HEK293 (cell line): Measurements from ENCODE around the gene TRIM2.

Experiments
- CTCF ChIA-PET: fragments of 350-600 bp; formaldehyde crosslinking; extraction: SDS; loops from one replicate; lab custom pipeline; 2021; ENCODE audit warnings: antibody characterized with exemption; lab: Yijun Ruan, JAX
- POLR2A ChIA-PET: fragments of 300-600 bp; formaldehyde crosslinking; extraction: SDS; loops from one replicate; lab custom pipeline; 2020; ENCODE audit warnings: antibody characterized with exemption, inconsistent platforms; lab: Yijun Ruan, JAX
- H3K27ac ChIP-seq: fragments of 200-500 bp; sonication (Bioruptor generic); 2 replicates; pipeline ENCODE4 v1.5.1; 2014; ENCODE audit warnings: low read depth, low read length, control low read depth, inconsistent platforms; ENCODE audit errors: extremely low read depth
- H3K36me3 ChIP-seq, 2 experiments: fragments of 200-500 bp in 1 of 2; sonication (Bioruptor generic) in 1 of 2; 1 replicate in 1 of 2; 2 replicates in 1 of 2; pipeline ENCODE4 v1.5.1; 2014 to 2017; ENCODE audit warnings: inconsistent platforms in 2 of 2, low read length in 2 of 2; ENCODE audit not compliant: control insufficient read depth in 2 of 2, insufficient read depth in 1 of 2
- H3K4me1 ChIP-seq: fragments of 200-500 bp; sonication (Bioruptor generic); 2 replicates; pipeline ENCODE4 v1.5.1; 2014; ENCODE audit warnings: mild to moderate bottlenecking, low read length, inconsistent platforms; ENCODE audit not compliant: control insufficient read depth, insufficient read depth
- H3K4me3 ChIP-seq: 2 replicates; pipeline ENCODE4 v1.5.1; 2011; ENCODE audit warnings: low read depth, mild to moderate bottlenecking, control low read depth, low read length, moderate library complexity
- H3K9me3 ChIP-seq: fragments of 200-500 bp; sonication (Bioruptor generic); 2 replicates; pipeline ENCODE4 v1.5.1; 2014; ENCODE audit warnings: low read depth, low read length, inconsistent platforms; ENCODE audit not compliant: control insufficient read depth, insufficient read depth
- BCL6B ChIP-seq: fragments of 450-650 bp; formaldehyde crosslinking; IDR thresholded peaks from 2 replicates; pipeline ENCODE4 v1.5.1; 2017; ENCODE audit warnings: missing biosample characterization, missing genetic modification characterization
- FEZF1 ChIP-seq: fragments of 450-650 bp; formaldehyde crosslinking; IDR thresholded peaks from 2 replicates; pipeline ENCODE4 v1.5.1; 2016; ENCODE audit warnings: missing biosample characterization, missing genetic modification characterization
- GLIS2 ChIP-seq: fragments of 450-650 bp; formaldehyde crosslinking; IDR thresholded peaks from 2 replicates; pipeline ENCODE4 v1.5.1; 2016; ENCODE audit warnings: missing biosample characterization, missing genetic modification characterization
- HOXD13 ChIP-seq: sonication (generic); formaldehyde crosslinking; IDR thresholded peaks from 2 replicates; pipeline ENCODE4 v1.8.0; 2022; ENCODE audit warnings: missing genetic modification reagents, borderline replicate concordance
- KLF10 ChIP-seq: fragments of 450-650 bp; IDR thresholded peaks from 2 replicates; pipeline ENCODE4 v1.5.1; 2018; ENCODE audit warnings: missing biosample characterization, mild to moderate bottlenecking, missing genetic modification characterization
- KLF17 ChIP-seq: fragments of 450-650 bp; formaldehyde crosslinking; IDR thresholded peaks from 2 replicates; pipeline ENCODE4 v1.5.1; 2016; ENCODE audit warnings: missing biosample characterization, missing genetic modification characterization
- KLF8 ChIP-seq: fragments of 450-650 bp; formaldehyde crosslinking; IDR thresholded peaks from 2 replicates; pipeline ENCODE4 v1.5.1; 2016; ENCODE audit warnings: missing biosample characterization, missing genetic modification characterization
- SETDB1 ChIP-seq: IDR thresholded peaks from one replicate; pipeline ENCODE4 v1.6.1; 2017; ENCODE audit warnings: mild to moderate bottlenecking, low read length, moderate library complexity, mixed read lengths; ENCODE audit not compliant: insufficient read length
- ZBTB26 ChIP-seq: fragments of 450-650 bp; formaldehyde crosslinking; optimal IDR thresholded peaks from 2 replicates; pipeline ENCODE3; 2016; ENCODE audit warnings: missing biosample characterization, mild to moderate bottlenecking, missing genetic modification characterization
- ZBTB7A ChIP-seq: fragments of 450-650 bp; formaldehyde crosslinking; IDR thresholded peaks from 2 replicates; pipeline ENCODE4 v1.5.1; 2016; ENCODE audit warnings: low read depth, missing biosample characterization, missing genetic modification characterization
- ZFHX2 ChIP-seq: fragments of 450-650 bp; formaldehyde crosslinking; conservative IDR thresholded peaks from 2 replicates; pipeline ENCODE4 v1.5.1; 2016; ENCODE audit warnings: missing biosample characterization, missing genetic modification characterization
- ZNF132 ChIP-seq: fragments of 450-650 bp; formaldehyde crosslinking; IDR thresholded peaks from 2 replicates; pipeline ENCODE4 v1.5.1; 2017; ENCODE audit warnings: missing biosample characterization, missing genetic modification characterization, borderline replicate concordance
- ZNF138 ChIP-seq: fragments of 450-650 bp; formaldehyde crosslinking; IDR thresholded peaks from 2 replicates; pipeline ENCODE4 v1.5.1; 2016; ENCODE audit warnings: missing biosample characterization, missing genetic modification characterization, borderline replicate concordance
- ZNF148 ChIP-seq: fragments of 450-650 bp; formaldehyde crosslinking; IDR thresholded peaks from 2 replicates; pipeline ENCODE4 v1.5.0; 2017; ENCODE audit warnings: missing biosample characterization, missing genetic modification characterization, borderline replicate concordance
- ZNF221 ChIP-seq: fragments of 450-650 bp; formaldehyde crosslinking; IDR thresholded peaks from 2 replicates; pipeline ENCODE4 v1.5.1; 2017; ENCODE audit warnings: missing biosample characterization, missing genetic modification characterization, borderline replicate concordance
- ZNF24 ChIP-seq: fragments of 450-650 bp; formaldehyde crosslinking; IDR thresholded peaks from 2 replicates; pipeline ENCODE4 v1.5.1; 2016; ENCODE audit warnings: missing biosample characterization, missing genetic modification characterization
- ZNF266 ChIP-seq: fragments of 450-650 bp; formaldehyde crosslinking; IDR thresholded peaks from 2 replicates; pipeline ENCODE4 v1.5.1; 2016; ENCODE audit warnings: missing biosample characterization, missing genetic modification characterization, low read depth
- ZNF335 ChIP-seq: fragments of 450-650 bp; formaldehyde crosslinking; conservative IDR thresholded peaks from 2 replicates; pipeline ENCODE4 v1.5.1; 2016; ENCODE audit warnings: missing biosample characterization, missing genetic modification characterization
- ZNF398 ChIP-seq: fragments of 450-650 bp; formaldehyde crosslinking; IDR thresholded peaks from 2 replicates; pipeline ENCODE4 v1.5.1; 2017; ENCODE audit warnings: missing biosample characterization, missing genetic modification characterization
- ZNF416 ChIP-seq: fragments of 450-650 bp; formaldehyde crosslinking; IDR thresholded peaks from 2 replicates; pipeline ENCODE4 v1.5.1; 2016; ENCODE audit warnings: missing biosample characterization, missing genetic modification characterization
- ZNF510 ChIP-seq: fragments of 450-650 bp; formaldehyde crosslinking; IDR thresholded peaks from 2 replicates; pipeline ENCODE4 v1.5.1; 2018; ENCODE audit warnings: mild to moderate bottlenecking, missing genetic modification characterization, missing biosample characterization; ENCODE audit not compliant: insufficient replicate concordance
- ZNF585B ChIP-seq: fragments of 450-650 bp; formaldehyde crosslinking; IDR thresholded peaks from 2 replicates; pipeline ENCODE4 v1.5.1; 2016; ENCODE audit warnings: missing biosample characterization, missing genetic modification characterization
- ZNF596 ChIP-seq: fragments of 450-650 bp; IDR thresholded peaks from 2 replicates; pipeline ENCODE4 v1.5.0; 2018; ENCODE audit warnings: missing biosample characterization, mild to moderate bottlenecking, missing genetic modification characterization, moderate library complexity
- ZNF600 ChIP-seq: fragments of 450-650 bp; formaldehyde crosslinking; IDR thresholded peaks from 2 replicates; pipeline ENCODE4 v1.5.1; 2016; ENCODE audit warnings: missing biosample characterization, missing genetic modification characterization
- ZNF785 ChIP-seq: fragments of 450-650 bp; formaldehyde crosslinking; IDR thresholded peaks from 2 replicates; pipeline ENCODE4 v1.5.1; 2016; ENCODE audit warnings: missing biosample characterization, missing genetic modification characterization
- ZNF791 ChIP-seq: fragments of 450-650 bp; formaldehyde crosslinking; IDR thresholded peaks from 2 replicates; pipeline ENCODE4 v1.5.1; 2016; ENCODE audit warnings: missing biosample characterization, missing genetic modification characterization
- ZSCAN16 ChIP-seq: fragments of 450-650 bp; formaldehyde crosslinking; IDR thresholded peaks from 2 replicates; pipeline ENCODE4 v1.5.1; 2016; ENCODE audit warnings: missing biosample characterization, missing genetic modification characterization

The TRIM2 gene

DNA sequence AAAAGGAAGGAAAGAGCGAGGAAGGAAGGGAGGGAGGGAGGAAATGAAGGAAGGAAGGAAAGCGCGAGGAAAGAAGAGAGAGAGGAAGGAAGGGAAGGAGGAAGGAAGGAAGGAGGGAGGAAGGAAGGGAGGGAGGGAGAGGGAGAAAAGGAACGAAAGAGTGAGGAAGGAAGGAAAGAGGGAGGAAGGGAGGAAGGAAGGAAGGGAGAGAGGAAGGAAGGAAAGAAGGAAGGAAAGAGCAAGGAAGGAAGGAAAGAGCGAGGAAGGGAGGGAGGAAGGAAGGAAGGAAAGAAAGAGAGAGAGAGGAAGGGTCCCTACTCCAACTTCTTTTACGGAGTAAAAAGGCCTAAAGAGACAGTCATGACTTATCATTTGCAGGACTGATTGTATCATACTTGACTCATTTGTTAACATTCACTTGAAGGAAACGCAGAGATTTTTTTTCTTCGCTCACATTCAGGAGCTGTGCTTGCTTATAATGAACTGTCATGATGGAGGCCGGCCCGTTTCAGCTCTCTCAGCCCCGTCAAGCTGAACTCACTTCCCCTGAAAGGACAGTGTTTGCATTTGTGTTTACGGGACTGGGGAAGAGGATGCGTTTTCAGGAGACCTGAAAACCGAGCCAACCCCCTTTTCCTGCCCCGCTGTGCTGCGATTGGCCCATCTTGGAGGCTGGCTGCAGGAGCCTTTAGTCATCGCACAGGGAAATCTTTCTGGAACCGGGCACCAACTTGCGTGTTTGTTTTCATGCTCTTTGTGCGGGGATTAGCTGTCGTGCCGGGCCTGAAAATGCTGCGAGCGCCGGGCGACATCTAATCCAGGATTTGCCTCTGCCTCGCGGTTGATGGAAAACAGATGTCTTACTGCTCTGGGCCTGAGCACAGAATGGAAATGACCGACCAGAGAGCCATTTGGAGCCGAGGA lies 17.8 kb downstream of the TRIM2 start (continued):
- TF ChIP-seq ZNF148 (tag by site-specific recombination) (peak; percentile 18; the same call in 1 of the 2 replicates), ZNF24 (no peak), ZNF138 (no peak), KLF10 (peak; percentile 71), ZBTB7A (tag by site-specific recombination) (no peak), ZNF791 (peak; percentile 68; the same call in 1 of the 2 replicates), KLF17 (tag by site-specific recombination) (no peak), ZNF398 (tag by site-specific recombination) (peak; percentile 38; the same call in 1 of the 2 replicates), HOXD13 (CRISPR knock-in tag) (no peak), FEZF1 (tag by site-specific recombination) (0 out of 2 replicates have a peak, but pooled peaks have one; percentile 25), ZNF596 (tag by site-specific recombination) (peak; percentile 73), BCL6B (tag by site-specific recombination) (peak; percentile 27; the same call in 1 of the 2 replicates)

DNA sequence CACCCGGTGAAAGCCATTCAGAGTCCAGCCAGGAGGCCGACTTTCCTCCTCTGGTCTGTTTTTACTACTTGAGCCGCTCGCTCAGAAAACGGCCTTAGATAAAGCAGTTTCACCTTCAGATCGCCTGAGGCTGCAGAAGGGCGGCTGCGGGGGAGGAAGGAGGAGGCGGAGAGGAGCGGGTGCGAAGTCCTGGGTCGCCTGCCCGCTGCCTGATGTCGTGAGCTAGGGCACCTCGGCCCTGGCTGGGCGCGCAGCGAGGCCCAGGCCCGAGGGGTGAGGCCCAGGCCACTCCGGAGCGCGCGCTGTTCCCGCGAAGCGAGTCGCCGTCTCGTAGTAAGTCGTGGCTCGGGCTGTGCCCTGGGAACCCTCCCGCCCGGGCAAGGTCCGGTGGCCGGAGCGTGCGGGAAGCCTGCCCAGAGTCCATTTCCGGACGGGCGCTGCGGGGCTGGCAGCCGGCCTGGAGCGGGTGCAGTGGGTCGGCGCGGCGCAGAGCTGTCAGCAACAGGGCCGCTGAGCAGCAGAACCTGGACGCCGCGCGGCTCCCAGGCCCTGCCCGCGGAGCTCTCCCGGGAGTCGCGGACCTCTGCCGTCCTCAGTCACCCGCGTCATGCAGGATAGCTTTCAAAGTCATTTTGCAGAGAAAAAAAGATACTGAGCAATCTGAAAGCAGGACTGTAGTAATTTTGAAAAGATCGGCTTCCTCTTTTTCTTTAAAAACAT lies 18.6 kb downstream of the TRIM2 start:
- ChIA-PET CTCF (interaction anchor here (0.7 to 2.2 kb wide), 5 partner anchors 10 to 527 kb away, joined by 3 to 8 read pairs (median 5); no protein-coding TSS in a partner anchor), POLR2A (interaction anchor here (1.0 to 2.5 kb wide), 4 partner anchors 18 to 80 kb away, joined by 3 to 12 read pairs (median 4); partner anchors contain the start of gene TRIM2)
- H3K4me1 ChIP-seq, result peaks cover 37% of the 10 kb centered on the region
- no peaks in the 10 kb centered on the region for H3K9me3 ChIP-seq
- H3K36me3 ChIP-seq, result peaks cover 0 to 3% of the 10 kb centered on the region in 2 experiments; a peak in 2 of 3 replicates
- H3K27ac ChIP-seq, result peak overlapping the region; percentile 95
- H3K4me3 ChIP-seq, result peak overlapping the region; percentile 61
- TF ChIP-seq ZSCAN16 (tag by site-specific recombination) (no peak), ZNF416 (tag by site-specific recombination) (no peak), ZNF132 (tag by site-specific recombination) (no peak), ZNF510 (tag by site-specific recombination) (no peak), ZNF785 (no peak), SETDB1 (no peak), KLF8 (tag by site-specific recombination) (0 out of 2 replicates have a peak, but pooled peaks have one; percentile 16), ZNF335 (tag by site-specific recombination) (peak; percentile 93), ZNF600 (tag by site-specific recombination) (peak; percentile 84; the same call in 1 of the 2 replicates), ZNF585B (no peak), ZNF266 (no peak), ZBTB26 (tag by site-specific recombination) (peak; percentile 91), GLIS2 (tag by site-specific recombination) (peak; percentile 88), ZFHX2 (tag by site-specific recombination) (peak; percentile 88), ZNF221 (tag by site-specific recombination) (no peak)
